ENCODE measurements around the gene SEPSECS. TPM values are rescaled to one million over a fixed set of nuclear protein-coding genes. Genes with fewer than 3 reads are reported as not detected.

Gene SEPSECS
- total RNA-seq, 2 experiments from 2014 or later: 12.8 to 13.3 TPM

DNA sequence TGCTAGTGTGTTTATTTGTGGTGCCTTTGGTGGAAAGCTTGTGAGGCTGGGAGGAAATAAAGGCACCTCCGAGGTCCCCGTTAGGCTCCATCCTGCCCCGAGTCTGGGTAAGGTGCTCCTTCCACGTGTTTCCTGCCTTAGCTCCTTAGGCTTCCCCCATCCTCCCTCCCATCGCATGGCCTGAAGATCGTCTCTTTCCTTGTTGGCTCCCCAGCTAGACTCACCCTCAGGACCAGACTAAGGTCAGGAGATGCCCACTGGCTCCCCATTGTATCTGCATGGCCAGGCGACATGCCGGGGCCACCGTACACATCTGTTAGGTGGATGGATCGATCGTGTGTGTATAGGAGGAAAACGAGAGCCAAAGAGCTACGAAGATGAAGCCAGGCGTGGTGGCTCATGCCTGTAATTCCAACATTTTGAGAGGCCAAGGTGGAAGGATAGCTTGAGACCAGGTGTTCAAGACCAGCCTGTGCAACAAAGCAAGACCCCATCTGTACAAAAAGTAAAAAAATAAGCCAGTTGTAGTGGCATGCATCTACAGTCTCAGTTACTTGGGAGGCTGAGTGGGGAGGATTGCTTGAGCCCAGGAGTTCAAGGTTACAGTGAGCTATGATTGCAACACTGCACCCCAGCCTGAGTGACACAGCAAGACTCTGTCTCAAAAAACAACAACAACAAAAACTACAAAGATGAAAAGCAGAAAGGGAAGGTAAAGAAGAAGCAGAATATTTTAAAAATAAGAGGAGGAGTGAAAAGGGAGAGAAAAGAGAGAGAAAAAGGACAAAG lies 53.7 kb downstream of the SEPSECS start:
- Mint-ChIP-seq H3K27me3 (no peaks in the 10 kb centered on the region), H3K4me3 (no peak overlapping the region), H3K36me3 (no peaks in the 10 kb centered on the region), H3K9me3 (peaks cover 4% of the 10 kb centered on the region), H3K27ac (no peak overlapping the region), H3K4me1 (ENCODE audit: low read depth) (no peaks in the 10 kb centered on the region)
- intact Hi-C loops (cut with micrococcal nuclease): no loop called here
- no peak for DNase-seq
- ChIA-PET POLR2A (no interaction called here), CTCF (no interaction called here)

DNA sequence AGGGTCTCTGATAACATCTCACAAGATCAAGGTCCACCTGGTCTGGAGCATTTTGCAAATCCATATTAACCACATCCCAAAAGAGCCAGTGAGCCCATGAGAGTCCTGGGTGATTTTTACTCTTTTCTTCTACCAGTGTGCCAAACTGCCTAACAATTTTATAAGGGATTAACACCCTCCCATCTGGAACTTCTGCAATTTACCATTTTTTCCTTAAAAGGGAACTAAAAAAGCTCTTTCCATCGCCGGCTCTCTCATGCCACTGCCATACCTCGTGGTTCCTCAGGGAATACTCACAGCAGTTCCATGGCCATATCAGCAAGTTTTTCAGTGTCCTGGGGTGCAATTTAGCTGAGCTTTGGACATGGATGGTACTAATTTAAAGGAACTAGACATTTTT lies 55.7 kb downstream of the SEPSECS start:
- POLR2A ChIA-PET: no interaction called here
- no peak overlapping the region for H3K27ac Mint-ChIP-seq
- H3K4me3 Mint-ChIP-seq: no peak overlapping the region
- peaks cover 6% of the 10 kb centered on the region for H3K9me3 Mint-ChIP-seq
- intact Hi-C loops (cut with micrococcal nuclease): no loop called here
- H3K4me1 Mint-ChIP-seq (ENCODE audit: low read depth): no peaks in the 10 kb centered on the region
- DNase-seq: no peak
- H3K27me3 Mint-ChIP-seq: no peaks in the 10 kb centered on the region
- no peaks in the 10 kb centered on the region for H3K36me3 Mint-ChIP-seq
- CTCF ChIA-PET: no interaction called here

DNA sequence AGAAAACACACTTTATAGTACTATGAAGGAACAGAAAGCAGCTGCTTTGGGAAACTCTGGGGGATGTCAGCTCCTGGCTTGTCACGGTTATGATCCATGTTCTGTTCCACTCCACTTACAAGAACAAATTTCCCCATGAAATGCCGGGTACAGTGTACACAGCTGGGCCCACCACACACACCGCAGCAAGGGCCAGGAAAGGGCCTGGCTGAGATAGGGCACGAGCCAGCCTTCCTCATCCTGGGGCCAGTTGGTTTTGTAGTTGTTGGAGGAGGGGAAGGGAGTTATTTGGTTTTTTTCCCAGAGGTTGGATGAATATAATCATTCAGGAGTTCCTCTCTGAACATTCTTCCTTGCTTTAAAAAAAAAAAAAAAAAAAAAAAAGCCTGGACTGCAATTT lies 56.8 kb downstream of the SEPSECS start:
- H3K4me1 Mint-ChIP-seq (ENCODE audit: low read depth): no peaks in the 10 kb centered on the region
- no peaks in the 10 kb centered on the region for H3K36me3 Mint-ChIP-seq
- no peak for DNase-seq
- ChIA-PET POLR2A (no interaction called here), CTCF (no interaction called here)
- H3K27me3 Mint-ChIP-seq: no peaks in the 10 kb centered on the region
- H3K9me3 Mint-ChIP-seq: peaks cover 6% of the 10 kb centered on the region
- intact Hi-C loops (cut with micrococcal nuclease): no loop called here
- no peak overlapping the region for H3K27ac Mint-ChIP-seq
- no peak overlapping the region for H3K4me3 Mint-ChIP-seq

DNA sequence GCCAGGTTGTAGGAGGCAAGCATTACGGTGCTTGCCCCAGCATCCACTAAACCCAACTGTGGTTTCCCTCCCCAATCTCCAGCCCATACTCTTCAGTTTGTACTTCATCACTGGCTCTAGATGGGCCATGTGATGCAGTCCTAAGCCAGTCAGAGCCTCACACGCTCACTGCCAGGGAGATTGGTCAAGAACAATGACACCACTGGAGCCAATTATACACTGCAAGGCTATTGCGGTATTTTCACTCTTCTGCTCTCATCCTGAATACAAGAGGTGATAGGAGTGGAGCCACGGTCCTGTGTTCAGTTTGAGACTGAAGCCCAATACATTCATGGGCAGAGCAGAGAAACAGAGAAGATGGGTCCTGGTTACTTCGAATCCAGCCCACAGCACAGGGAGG lies 58.4 kb downstream of the SEPSECS start:
- intact Hi-C loops (cut with micrococcal nuclease): no loop called here
- H3K4me1 Mint-ChIP-seq (ENCODE audit: low read depth): no peaks in the 10 kb centered on the region
- POLR2A ChIA-PET: no interaction called here
- CTCF ChIA-PET: interaction anchor here (1.4 kb wide), 1 partner anchor 56 kb away, joined by 6 read pairs; no protein-coding TSS in a partner anchor
- peaks cover 6% of the 10 kb centered on the region for H3K9me3 Mint-ChIP-seq
- no peak for DNase-seq
- H3K4me3 Mint-ChIP-seq: no peak overlapping the region
- H3K36me3 Mint-ChIP-seq: no peaks in the 10 kb centered on the region
- H3K27ac Mint-ChIP-seq: no peak overlapping the region
- H3K27me3 Mint-ChIP-seq: no peaks in the 10 kb centered on the region

DNA sequence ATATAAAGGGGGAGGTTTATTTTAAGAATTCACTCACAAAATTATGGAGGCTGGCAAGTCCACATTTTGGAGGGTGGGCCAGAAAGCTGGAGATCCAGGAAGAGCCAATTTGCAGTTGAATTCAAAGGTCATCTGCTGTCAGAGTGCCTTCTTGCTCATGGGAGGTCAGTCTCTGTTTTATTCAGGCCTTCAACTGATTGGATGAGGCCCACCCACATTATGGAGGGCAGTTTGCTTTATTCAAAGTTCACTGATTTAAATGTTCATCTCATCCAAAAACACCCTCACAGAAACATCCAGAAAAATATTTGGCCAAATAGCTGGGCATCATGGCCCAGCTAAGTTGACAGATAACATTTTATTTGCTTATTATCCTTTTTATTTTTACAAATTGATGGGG lies 59.5 kb downstream of the SEPSECS start:
- Mint-ChIP-seq H3K27ac (no peak overlapping the region), H3K4me3 (no peak overlapping the region), H3K27me3 (no peaks in the 10 kb centered on the region), H3K36me3 (no peaks in the 10 kb centered on the region), H3K4me1 (ENCODE audit: low read depth) (no peaks in the 10 kb centered on the region), H3K9me3 (peaks cover 6% of the 10 kb centered on the region)
- POLR2A ChIA-PET: no interaction called here
- CTCF ChIA-PET: interaction anchor here (1.4 kb wide), 1 partner anchor 55 kb away, joined by 6 read pairs; no protein-coding TSS in a partner anchor
- no peak for DNase-seq
- intact Hi-C loops (cut with micrococcal nuclease): no loop called here

DNA sequence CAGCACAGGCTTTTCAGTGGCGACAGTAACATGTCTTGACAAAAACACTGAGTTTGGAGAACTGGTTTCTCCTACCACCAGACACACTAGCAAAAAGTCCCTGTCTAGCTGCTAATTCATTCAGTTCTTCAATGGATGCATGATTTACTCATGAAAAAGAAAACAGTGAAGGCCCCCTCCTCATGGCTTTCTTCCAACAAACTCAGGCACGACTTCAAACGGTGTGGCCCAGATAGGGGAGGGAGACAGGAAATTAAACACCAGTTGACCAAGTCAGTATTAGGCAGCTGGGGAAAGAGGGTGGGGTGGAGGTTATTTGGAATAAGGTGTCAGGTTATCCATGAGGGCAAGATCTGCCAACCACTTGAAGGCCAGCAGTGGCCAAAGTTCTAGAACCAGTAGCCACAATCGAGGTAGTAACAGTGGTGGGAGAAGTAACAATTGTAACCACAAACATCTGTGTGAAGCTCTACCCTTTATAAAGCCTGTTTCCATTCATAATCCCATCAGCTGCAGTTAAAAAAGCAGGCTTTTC lies 60.2 kb downstream of the SEPSECS start:
- ChIA-PET CTCF (interaction anchor here (1.4 kb wide), 1 partner anchor 54 kb away, joined by 6 read pairs; no protein-coding TSS in a partner anchor), POLR2A (no interaction called here)
- Mint-ChIP-seq H3K4me1 (ENCODE audit: low read depth) (no peaks in the 10 kb centered on the region), H3K9me3 (peaks cover 6% of the 10 kb centered on the region), H3K27ac (no peak overlapping the region), H3K4me3 (no peak overlapping the region), H3K27me3 (no peaks in the 10 kb centered on the region), H3K36me3 (no peaks in the 10 kb centered on the region)
- intact Hi-C loops (cut with micrococcal nuclease): no loop called here
- no peak for DNase-seq

DNA sequence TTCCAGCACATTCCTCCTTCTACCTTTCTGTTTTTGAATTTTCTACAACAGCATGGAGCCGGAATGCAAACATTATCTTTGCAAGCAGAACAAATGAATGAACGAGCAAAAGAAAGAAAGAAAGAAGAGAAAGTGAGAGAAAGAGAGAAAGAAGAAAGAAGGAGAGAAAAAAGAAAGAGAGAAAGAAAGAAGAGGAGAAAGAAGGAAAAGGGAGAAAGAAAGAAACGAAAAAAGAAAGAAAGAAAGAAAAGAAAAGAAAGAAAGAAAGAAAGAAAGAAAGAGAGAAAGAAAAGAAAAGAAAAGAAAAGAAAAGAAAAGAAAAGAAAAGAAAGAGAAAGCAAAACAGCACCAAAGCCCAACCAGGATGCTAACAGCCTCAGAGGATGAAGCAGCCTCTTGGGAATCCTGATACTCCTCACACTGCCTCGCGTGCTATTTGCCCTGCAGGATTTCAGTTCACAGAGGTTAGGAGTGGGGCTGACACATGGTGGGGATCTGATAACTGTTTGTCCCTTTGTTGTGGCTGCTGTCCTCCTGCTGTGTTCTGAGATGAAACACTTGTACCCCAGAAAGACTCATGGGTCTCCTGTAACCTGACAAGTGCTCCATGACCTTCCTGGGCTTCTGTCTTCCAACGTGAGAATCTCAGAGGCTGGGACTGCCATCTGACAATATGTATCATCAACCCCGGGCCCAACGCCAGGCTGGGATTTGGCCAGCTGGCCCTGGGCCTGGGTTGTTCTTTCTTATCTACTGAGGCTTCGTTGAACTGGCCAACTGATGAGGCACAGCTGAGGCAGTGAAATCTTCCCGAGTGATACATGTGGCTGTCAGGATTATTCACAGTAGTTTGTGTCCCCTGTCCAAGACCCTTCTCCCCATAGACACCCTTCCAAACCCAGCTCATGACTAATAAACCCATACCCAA lies 61.0 kb downstream of the SEPSECS start:
- H3K27ac Mint-ChIP-seq: no peak overlapping the region
- H3K9me3 Mint-ChIP-seq: peaks cover 6% of the 10 kb centered on the region
- CTCF ChIA-PET: interaction anchor here (1.2 kb wide), 1 partner anchor 45 kb away, joined by 4 read pairs; no protein-coding TSS in a partner anchor
- H3K27me3 Mint-ChIP-seq: no peaks in the 10 kb centered on the region
- intact Hi-C loops (cut with micrococcal nuclease): no loop called here
- no peaks in the 10 kb centered on the region for H3K36me3 Mint-ChIP-seq
- H3K4me1 Mint-ChIP-seq (ENCODE audit: low read depth): no peaks in the 10 kb centered on the region
- no peak for DNase-seq
- POLR2A ChIA-PET: no interaction called here
- H3K4me3 Mint-ChIP-seq: no peak overlapping the region

DNA sequence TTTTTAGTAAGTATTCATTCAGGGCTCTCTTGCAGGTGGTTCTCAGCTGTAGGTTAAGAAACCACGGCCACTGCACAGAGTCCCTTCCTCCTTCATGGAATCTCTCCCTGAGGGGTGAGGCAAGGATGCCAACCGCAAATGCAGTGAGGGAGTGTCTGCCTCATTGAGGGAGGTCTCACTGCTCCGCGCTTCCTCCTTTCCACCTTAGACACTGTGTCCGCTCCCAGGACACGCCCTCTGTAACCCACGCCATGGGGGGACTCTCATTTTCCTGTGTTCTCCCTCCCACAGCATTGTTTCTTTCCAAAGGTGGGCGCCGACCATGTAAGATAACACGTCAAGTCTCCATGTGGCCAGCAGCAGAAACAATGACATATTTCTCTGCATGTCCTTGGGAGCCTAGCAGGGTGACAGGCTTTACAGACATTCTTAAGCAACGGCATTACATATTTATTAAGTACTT lies 63.2 kb downstream of the SEPSECS start:
- Mint-ChIP-seq H3K27ac (no peak overlapping the region), H3K36me3 (no peaks in the 10 kb centered on the region), H3K27me3 (no peaks in the 10 kb centered on the region), H3K4me3 (no peak overlapping the region), H3K9me3 (peaks cover 13% of the 10 kb centered on the region), H3K4me1 (ENCODE audit: low read depth) (no peaks in the 10 kb centered on the region)
- ChIA-PET POLR2A (no interaction called here), CTCF (no interaction called here)
- DNase-seq: no peak
- intact Hi-C loops (cut with micrococcal nuclease): no loop called here

DNA sequence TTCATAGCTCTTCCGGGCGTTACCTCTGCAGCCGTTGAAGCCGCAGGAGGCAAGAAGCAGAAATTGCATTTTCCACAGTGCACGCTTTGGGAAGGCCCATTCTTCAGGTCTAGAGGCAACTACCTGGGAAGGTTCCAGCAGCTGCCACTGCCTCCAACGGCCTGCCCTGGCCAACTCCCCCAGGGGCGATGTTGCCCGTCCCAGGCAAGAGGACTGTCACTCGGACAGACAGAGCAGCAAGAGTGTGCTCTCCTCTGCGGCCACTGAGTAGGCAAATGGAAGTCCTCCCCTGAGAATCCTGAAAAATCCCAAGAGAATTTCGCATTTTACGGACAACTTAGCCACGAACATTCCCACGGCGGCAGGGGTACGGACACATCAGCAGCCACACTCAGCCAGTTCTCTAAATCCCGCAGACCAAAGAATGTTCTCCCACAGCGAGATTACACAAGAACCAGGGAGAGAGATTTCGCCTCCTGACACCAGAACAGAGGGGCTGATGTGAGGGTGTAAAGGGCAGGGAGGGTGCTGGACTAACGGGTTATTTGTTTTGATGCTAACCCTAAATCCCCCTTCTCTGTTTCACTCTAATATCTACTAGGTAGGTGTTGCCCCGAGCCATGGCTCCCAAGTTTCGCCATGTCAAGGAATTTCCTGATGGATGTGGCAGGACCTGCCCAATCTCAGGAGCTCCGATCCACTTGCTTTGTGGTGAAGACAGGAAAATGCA lies 63.8 kb downstream of the SEPSECS start:
- Mint-ChIP-seq H3K4me3 (no peak overlapping the region), H3K27ac (no peak overlapping the region), H3K4me1 (ENCODE audit: low read depth) (no peaks in the 10 kb centered on the region), H3K27me3 (peaks cover 2% of the 10 kb centered on the region), H3K36me3 (no peaks in the 10 kb centered on the region), H3K9me3 (peaks cover 9% of the 10 kb centered on the region)
- intact Hi-C loops (cut with micrococcal nuclease): no loop called here
- ChIA-PET POLR2A (no interaction called here), CTCF (no interaction called here)
- DNase-seq: no peak

DNA sequence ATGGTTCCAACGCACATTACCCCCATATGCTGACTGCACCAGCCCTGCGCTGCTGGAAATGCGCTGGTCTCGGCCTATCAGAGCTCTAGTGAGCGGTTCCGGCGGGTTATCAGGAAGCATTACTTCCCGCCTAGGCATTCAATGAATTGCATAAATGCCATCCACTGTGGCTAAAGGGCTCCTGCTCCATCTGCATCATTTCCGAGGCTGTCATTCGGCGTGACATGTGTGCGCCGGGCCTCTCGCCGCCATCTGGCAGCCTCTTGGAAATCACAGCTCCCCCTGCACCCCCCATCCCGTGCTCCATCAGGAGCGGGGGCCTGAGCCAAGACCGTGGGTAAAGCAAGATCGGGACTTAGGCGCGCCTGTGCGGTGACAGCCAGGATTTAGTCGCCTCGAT lies 64.4 kb downstream of the SEPSECS start:
- POLR2A ChIA-PET: no interaction called here
- no peak overlapping the region for H3K4me3 Mint-ChIP-seq

DNA sequence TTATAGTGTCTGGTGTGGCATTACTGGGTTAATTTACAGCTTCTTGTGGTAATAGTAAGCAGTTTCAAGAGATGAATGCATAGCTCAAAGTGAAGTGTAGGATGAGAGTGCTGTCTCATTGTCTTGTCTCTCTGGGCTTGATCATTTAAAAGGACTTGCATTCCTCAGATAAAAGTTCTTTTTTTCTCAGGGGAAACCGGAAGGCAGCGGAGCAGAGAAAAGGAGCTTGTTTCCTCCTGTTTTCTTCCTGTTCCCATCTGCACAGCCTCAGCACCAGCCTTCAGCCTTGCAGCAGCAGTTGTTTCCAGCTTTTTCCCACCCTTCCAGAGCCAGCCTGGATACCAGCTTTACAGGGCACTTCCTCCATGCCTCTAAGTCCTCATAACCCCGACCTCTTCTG lies 68.1 kb downstream of the SEPSECS start:
- Mint-ChIP-seq H3K27ac (no peak overlapping the region), H3K9me3 (peaks cover 7% of the 10 kb centered on the region), H3K4me3 (no peak overlapping the region), H3K36me3 (no peaks in the 10 kb centered on the region), H3K4me1 (ENCODE audit: low read depth) (no peaks in the 10 kb centered on the region), H3K27me3 (peaks cover 27% of the 10 kb centered on the region)
- intact Hi-C loops (cut with micrococcal nuclease): no loop called here
- DNase-seq: no peak
- ChIA-PET CTCF (interaction anchor here (0.8 kb wide), 1 partner anchor 25 kb away, joined by 3 read pairs; no protein-coding TSS in a partner anchor), POLR2A (no interaction called here)

More for the DNA sequence above, 64.4 kb downstream of the SEPSECS start:
- no peak for DNase-seq
- no peaks in the 10 kb centered on the region for H3K36me3 Mint-ChIP-seq
- H3K9me3 Mint-ChIP-seq: peaks cover 7% of the 10 kb centered on the region
- CTCF ChIA-PET: no interaction called here
- intact Hi-C loops (cut with micrococcal nuclease): no loop called here
- no peaks in the 10 kb centered on the region for H3K4me1 Mint-ChIP-seq (ENCODE audit: low read depth)
- H3K27ac Mint-ChIP-seq: no peak overlapping the region
- peaks cover 4% of the 10 kb centered on the region for H3K27me3 Mint-ChIP-seq

DNA sequence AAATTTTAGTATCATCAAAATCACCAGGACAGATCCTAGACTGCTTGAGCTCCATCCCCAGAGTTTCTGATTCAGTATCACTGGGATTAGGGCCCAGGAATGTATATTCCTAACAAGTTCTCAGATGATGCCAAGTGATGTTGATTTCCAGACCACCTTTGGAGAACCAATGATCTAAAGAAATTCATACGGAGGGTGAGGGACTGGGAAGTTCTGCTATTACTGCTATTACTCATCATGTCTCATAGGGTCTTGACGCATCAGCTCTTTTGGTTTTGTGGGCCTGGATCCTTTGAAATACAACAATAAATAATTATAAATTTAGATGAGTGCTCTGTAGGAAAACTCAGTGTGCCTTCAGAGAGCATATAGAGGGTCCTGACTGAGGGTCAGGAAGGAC lies 69.7 kb downstream of the SEPSECS start:
- H3K27me3 Mint-ChIP-seq: peaks cover 31% of the 10 kb centered on the region
- ChIA-PET POLR2A (no interaction called here), CTCF (no interaction called here)
- H3K4me3 Mint-ChIP-seq: no peak overlapping the region
- H3K4me1 Mint-ChIP-seq (ENCODE audit: low read depth): no peaks in the 10 kb centered on the region
- no peaks in the 10 kb centered on the region for H3K36me3 Mint-ChIP-seq
- H3K27ac Mint-ChIP-seq: no peak overlapping the region
- H3K9me3 Mint-ChIP-seq: peaks cover 7% of the 10 kb centered on the region
- DNase-seq: no peak
- intact Hi-C loops (cut with micrococcal nuclease): no loop called here
